Measurements from ENCODE around the gene GRID2.

Gene GRID2

DNA sequence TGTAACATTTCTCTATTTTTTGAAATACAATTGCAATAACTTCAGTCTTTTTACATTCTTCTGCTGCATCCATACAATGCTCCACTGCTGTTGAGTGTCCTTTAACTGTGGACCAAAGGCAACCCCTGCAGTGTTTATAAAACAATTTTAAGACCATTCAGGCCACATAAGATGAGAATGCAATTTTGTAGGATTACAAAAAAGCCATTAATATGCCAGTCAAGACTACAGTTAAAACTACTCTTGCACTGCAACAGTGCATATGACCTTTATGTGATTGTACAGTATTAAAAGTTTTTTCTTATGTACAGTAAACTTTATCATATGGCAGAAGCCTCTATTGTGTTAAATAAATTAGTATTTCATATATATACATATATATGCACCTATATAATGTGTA lies 1469.1 kb downstream of the GRID2 start:
- in situ Hi-C loops (cut with HindIII; ENCODE audit: low sequenced_read_pairs), result no loop called here

DNA sequence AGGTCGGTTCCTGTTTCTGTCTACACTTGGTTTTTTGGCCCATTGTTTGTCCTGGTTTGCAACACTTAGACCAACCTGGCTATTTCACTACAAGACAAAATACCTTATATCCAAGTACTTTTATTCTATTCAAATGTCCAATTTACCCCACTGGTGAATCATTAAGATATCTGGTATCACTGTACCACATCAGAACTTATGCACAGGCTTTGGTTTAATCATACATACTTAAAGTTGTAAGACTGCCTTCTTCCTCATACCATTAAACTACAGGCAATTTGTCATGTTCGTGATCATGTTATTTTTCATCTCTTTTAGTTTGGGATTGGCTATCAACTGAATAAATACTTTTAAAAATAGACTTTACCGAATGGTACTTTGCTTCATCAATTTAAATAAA lies 1471.8 kb downstream of the GRID2 start:
- in situ Hi-C loops (cut with HindIII; ENCODE audit: low sequenced_read_pairs), result no loop called here

DNA sequence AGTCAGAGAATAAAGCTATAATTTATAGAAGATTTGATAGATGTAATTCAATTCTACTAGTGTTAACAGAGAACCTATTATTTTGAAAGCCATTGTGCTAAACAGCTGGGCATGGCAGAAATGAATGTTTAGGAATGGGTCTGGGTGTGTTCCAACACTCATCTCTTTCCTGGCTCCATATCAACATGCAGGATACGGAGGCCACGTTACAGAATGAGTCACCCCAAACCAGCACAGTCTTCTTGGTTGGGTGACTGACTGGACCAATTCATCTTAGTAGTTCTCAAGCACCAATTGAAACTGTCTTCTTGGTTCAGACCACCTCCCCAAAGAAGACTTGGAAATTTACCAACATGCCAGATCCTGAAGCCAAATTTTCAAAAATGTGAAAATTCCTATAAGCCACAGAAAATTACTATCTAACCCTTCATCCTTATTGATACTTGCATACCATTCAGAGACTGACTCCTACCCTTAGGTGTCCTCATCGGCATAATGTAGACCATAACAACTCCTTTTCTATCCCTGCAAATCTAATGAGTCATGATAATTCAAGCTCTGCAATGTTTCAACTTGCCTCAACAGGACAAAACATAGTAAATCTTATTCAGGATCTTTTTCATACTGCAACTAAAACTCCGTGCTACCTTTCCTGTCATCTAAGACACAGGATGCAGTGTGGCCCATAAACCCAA lies 1472.8 kb downstream of the GRID2 start:
- in situ Hi-C loops (cut with HindIII; ENCODE audit: low sequenced_read_pairs), result no loop called here

DNA sequence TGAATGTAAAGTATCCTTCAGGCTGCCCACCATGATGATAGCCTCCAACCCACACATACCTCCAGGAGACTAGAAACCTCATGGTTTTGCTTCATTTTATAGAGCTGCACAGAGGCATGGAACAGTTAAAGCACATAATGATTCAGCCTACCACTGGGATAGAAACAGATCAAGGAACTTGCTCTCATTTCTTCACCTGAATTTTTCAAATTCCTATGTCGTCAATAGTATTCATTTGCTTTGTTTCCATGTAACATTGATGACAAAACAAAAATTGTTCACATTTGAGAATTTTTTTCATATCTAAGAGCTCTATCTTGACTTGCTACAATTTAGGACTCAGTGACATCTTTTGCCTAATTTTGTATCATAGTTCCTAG lies 1473.3 kb downstream of the GRID2 start:
- in situ Hi-C loops (cut with HindIII; ENCODE audit: low sequenced_read_pairs), result no loop called here

DNA sequence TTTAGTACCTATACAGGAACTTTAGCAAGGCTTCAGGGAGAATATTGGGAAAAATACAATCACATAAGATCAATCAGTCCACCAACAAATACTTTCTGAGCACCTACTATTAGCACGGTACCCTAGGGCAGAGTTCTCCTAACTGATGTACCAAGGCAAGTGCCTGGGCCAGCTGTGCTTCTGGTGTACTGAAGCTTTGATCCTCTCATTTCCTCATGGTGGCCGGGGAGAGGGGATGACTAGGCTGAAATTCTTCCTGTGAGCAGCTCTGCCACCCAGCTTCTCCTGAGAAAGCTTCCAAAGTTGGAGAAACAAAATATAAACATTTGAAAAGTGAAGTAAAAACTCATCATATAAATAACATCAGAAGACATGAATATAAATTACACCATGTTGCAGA lies 1475.5 kb downstream of the GRID2 start:
- in situ Hi-C loops (cut with HindIII; ENCODE audit: low sequenced_read_pairs), result no loop called here

DNA sequence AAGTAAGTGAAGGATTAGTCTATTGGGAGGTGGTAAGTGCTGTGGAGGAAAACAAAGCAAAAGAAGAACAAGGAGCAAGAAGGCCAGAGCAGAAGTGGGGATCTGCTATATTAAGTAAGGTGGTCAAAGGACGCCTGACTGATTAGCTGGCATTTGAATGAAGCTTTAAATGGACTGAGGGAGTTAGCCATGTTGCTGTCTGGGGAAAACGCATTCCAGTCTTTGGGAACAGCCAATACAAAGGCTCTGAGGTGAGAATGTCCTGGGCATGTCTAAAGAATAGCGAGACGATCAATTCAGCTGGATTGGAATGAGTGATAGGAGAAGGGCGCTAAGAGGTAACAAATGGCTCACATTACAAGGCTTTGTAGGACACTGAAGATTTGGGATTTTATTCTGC lies 1476.3 kb downstream of the GRID2 start:
- in situ Hi-C loops (cut with HindIII; ENCODE audit: low sequenced_read_pairs), result no loop called here

DNA sequence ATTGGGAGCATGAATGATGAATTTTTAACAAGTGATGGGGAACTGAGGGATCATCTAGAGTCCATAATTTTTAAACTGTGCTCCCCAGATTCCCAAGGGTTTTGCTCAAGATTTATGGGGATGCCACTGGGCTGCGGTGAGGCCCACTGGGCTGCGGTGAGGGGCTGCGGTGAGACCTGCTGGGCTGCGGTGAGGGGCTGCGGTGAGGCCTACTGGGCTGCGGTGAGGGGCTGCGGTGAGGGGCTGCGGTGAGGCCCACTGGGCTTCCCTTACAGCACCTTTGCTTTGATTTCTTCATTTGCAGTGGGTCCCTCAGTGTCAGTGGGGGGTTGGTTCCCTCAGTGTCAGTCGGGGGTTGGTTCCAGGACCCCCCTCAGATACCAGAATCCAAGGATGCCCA lies 1477.4 kb downstream of the GRID2 start:
- in situ Hi-C loops (cut with HindIII; ENCODE audit: low sequenced_read_pairs), result no loop called here

DNA sequence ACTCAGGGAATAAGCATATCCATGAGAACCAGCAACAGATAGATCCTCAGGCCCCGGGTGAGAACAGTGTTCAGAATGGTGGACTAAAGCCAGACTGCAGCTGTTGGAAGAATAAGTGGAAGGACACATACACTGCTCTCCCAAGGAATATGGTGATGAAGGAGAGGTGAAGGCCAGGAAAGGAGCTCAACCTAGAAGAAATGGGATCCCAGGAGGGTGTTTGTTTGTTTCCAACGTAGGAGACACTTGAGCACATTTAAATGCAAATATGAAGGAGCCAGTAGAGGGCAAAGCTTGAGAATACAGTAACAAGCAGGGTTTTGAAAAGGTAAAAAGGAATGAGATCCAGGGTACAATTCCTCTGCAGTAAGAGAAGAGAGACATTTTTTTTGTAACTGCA lies 1482.4 kb downstream of the GRID2 start:
- in situ Hi-C loops (cut with HindIII; ENCODE audit: low sequenced_read_pairs), result no loop called here

DNA sequence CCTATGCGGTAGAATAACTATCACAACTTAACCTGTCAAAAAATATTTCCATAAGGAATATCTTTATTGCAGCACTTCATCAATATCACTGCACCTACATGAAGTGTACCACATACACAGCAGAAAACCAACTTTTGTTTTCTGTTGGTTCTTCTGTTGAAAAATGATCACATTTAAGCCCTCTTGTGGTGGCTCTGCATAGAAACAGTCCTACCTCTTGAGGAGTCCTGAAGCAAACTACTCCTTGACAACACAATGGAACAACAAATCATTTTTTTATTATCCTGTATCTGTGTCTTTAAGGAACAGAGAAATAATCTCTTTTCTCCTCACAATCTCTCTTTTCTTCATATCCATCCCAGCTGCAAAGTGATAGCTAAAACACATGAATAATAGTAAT lies 1484.9 kb downstream of the GRID2 start:
- in situ Hi-C loops (cut with HindIII; ENCODE audit: low sequenced_read_pairs), result no loop called here

DNA sequence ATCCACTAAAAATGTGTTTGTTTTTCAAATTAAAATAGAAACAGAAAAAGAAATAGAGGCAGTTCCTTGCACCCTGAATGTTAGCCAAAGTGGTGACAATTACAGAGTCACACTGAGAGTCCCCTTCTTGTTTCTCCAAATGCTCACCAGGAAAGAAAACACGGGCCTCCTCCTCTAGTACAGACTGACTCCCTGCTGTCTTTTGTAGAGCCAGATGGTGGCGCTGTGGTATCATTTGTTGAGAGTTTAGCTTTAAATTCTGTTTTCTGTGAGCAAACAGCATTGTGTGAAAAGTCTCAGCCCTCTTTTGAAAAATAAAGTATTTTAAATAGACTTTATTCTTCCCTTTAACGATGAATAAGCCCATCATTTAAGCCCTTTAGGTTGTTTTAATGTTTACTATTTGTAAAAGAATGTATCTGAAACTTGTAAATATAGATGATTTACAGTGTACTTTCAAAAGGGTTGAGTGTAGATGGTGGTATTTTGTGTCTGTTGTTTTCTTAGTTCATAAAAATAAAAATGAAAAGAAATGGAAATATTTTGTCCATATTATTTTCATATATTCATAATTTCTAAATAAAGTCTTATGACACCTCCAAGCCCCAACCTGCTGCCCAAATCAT lies 1487.9 kb downstream of the GRID2 start:
- in situ Hi-C loops (cut with HindIII; ENCODE audit: low sequenced_read_pairs), result no loop called here

DNA sequence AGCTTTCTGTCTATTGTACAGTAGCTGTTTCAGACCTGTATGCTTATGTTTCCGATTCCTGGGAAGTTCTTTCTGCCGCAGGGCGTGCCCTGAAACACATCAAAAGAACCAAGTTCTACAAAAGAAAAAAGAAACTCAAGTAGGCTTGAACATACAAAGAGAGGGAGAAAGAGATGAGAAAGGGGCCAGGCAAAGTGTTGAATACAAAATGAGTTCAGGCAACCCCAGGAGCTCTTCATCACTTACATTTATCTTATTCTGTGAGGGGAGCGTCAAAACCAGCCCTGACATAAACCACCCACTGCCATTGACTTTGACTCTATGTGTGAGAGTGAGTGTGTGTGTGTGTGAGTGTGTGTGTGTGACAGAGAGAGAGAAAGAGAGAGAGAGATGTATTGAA lies 1498.3 kb downstream of the GRID2 start:
- in situ Hi-C loops (cut with HindIII; ENCODE audit: low sequenced_read_pairs), result no loop called here

DNA sequence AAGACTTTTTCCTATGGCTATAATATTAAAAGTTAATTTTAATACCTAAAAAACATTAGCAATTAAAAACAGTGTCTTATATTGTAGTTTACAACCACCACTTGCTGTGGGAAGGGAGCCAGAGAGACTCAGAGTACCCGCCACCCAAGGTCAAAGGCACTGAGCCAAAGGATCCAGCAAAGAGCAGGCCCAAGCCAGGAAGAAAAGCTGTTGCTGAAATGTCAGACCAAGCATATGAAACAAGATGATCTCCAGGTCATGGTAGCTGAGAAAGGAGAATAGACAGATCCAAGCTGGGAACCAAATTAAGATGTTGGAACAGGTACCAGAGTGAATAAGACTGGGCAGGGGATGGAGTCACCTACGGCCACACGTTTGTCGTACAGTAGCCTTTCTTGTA lies 1506.0 kb downstream of the GRID2 start:
- in situ Hi-C loops (cut with HindIII; ENCODE audit: low sequenced_read_pairs), result no loop called here

DNA sequence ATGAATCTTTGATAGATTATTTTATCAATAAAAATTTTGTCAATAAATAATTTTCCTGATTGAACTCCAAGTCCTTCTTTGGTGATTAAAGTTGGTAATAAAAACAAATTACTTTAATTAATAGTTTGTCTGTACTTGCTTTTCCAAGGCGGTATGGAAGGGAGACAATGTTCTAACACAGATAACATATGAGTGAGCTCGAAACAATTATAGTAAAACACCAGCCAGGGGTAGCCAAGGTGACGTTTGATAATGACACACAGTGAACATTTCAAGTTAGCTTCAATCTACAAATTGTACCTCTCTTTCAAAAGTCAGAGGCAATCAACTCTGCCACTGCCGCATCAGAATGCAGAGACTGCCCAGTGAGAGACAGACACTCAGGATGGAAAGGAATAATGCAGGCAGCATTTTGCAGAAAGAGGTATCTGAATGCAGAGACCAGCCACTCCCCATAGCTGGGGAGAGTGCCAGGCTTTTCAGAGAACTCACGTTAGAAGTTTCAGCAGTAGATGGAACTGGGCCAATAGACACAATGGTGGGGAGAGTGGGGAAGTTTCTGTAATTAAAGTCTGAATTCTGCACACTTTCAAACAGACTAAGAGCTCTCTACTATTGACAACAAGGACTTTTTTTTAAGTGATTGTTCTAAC lies 1506.7 kb downstream of the GRID2 start:
- in situ Hi-C loops (cut with HindIII; ENCODE audit: low sequenced_read_pairs), result no loop called here

DNA sequence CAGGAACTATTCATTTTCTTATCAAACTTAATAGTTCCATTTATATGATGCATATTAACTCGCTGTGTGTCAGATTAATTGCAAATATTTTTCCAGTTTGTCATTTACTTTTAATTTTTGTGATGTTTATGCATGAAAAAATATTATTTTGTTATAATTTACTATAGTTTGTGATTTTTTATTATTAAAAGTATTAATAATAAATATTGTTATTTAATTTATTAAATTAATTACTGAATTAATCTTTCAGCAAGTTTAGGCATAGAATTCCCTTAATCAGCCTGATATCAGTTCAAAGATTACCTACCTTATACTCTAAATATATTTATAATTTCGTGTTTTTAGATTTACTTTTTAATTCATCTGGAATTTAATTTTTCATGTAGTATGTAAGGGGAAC lies 1509.3 kb downstream of the GRID2 start:
- in situ Hi-C loops (cut with HindIII; ENCODE audit: low sequenced_read_pairs), result no loop called here

DNA sequence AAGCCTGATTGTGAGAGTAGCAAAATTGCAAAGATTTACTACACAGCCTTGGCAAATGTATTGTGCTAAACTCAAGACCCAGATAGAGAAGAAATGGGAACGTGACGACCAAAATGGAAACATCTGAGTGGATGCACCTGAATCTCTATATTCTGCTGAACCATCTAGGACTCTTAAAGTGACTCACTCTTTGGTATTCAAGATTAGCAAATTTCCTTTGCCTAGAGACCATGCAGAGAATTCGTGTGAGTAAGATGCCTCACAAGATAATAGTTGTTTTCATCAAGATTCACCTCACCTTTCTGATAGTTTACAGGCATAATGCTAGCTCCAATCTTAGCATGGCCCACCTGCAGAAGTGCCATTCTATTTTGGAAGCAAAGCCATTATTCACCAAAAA lies 1510.4 kb downstream of the GRID2 start:
- in situ Hi-C loops (cut with HindIII; ENCODE audit: low sequenced_read_pairs), result no loop called here

DNA sequence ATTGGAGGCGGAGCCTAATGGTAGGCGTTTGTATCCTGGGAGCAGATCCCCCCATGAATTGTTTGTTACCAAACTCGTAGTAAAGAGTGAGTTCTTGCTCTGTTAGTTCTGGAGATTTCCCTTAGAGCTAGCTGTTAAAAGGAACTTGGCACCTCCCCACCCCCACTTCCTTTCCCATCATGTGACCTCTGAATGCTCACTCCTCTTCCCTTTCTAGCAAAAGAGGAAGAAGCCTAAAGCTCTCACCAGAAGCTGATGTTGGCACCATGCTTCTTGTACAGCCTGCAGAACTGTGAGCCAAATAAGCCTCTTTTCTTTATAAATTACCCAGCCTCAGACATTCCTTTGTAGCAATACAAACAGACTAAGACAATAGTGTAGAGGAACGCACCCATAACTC lies 1511.0 kb downstream of the GRID2 start:
- in situ Hi-C loops (cut with HindIII; ENCODE audit: low sequenced_read_pairs), result no loop called here
